LNCaP clone FGC (cell line): ENCODE data around the gene HYCC2.

Experiments used
- DNase-seq: peaks from one replicate; pipeline ENCODE4 v3.0.0-alpha.2; 2011; ENCODE audit warnings: low read depth
- H3K4me3 ChIP-seq: 2 replicates; pipeline ENCODE4 v1.5.1; 2011; ENCODE audit warnings: mild to moderate bottlenecking, low read depth, low read length, control low read depth
- CTCF ChIP-seq: IDR thresholded peaks from 2 replicates; pipeline ENCODE4 v1.5.1; 2012; ENCODE audit warnings: mild to moderate bottlenecking; ENCODE audit not compliant: control insufficient read depth, insufficient read depth; ENCODE audit errors: extremely low read depth

HYCC2 gene

DNA sequence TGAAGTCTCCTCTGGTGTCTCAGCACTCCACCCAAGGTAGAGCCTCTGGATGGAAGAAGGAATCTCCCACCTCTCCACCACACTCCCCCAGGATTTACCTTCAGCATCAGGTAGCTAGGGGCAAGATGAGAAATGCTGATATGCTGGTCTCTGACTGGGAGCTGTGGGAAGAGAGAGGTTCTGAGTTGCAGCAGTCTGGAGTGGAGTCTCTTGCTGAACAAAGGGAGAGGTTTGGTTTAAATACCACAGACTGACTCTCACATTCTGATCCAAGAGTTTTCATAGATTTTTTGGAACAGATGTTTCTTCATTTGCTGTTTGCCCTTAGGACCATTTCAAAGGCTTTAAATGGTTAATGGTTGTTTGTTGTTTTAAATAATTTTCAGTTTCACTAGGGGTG lies 43.4 kb upstream of the HYCC2 start:
- DNase-seq = no peak
- H3K4me3 ChIP-seq = no peak overlapping the region
- TF ChIP-seq CTCF = no peak

DNA sequence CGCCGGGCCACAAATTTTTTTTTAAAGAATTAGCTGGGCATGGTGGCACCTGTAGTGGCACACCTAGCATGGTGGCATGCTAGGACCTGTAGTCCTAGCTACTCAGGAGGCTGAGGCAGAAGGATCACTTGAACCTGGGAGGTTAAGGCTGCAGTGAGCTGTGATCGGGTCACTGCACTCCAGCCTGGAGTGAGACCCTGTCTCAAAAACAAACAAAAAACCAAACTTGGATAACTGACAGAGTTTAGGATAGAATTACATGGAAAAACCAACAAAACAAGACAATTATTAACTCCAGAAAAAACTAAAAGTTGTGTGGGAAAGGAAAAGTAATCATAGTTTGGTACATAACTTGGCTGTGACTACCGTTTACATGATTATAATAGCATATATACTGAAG lies 42.9 kb upstream of the HYCC2 start:
- no peak overlapping the region for H3K4me3 ChIP-seq
- DNase-seq = no peak
- no peak for TF ChIP-seq CTCF

DNA sequence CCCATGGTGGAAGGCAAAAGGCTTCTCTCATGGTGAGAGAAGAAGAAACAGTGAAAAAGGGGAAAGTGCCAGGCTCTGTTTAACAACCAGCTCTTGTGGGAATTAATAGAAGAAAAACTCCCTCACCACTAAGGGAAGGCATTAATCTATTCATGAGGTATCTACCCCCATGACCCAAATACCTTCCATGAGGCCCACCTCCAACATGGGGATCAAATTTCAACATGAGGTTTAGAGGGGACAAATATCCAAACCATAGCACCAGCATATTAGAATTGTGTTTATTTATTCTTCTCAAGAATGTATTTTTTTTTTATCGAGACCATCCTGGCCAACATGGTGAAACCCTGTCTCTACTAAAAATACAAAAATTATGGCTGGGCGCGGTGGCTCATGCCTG lies 39.6 kb upstream of the HYCC2 start:
- no peak for DNase-seq
- TF ChIP-seq CTCF = no peak
- H3K4me3 ChIP-seq = no peak overlapping the region

GRCh38 chr2:201110615-201111014 lies 39.1 kb upstream of the HYCC2 start:
- no peak overlapping the region for H3K4me3 ChIP-seq
- TF ChIP-seq CTCF = no peak
- no peak for DNase-seq

- no peak for DNase-seq
- TF ChIP-seq CTCF = no peak
- no peak overlapping the region for H3K4me3 ChIP-seq
Observed at GRCh38 chr2:201109186-201109585, 37.7 kb upstream of the HYCC2 start.

DNA sequence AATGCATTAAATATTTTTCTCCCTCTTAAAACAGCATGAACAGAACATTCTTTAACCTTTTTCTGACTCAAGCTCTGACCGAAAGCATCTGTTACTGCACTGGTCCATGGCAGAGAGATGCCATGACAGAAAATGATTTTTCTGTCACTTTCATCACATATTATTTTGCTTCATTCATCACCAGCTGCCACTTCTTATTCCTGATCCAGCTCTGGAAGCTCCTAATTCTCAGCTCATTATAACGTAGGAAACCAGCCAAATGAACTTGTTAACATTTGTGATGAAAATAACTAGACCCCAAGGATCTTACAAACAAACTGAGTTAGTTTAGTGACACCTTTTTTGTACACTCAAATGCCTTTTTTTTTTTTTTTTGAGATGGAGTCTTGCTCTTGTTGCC lies 36.9 kb upstream of the HYCC2 start:
- H3K4me3 ChIP-seq = no peak overlapping the region
- TF ChIP-seq CTCF = no peak
- no peak for DNase-seq

GRCh38 chr2:201107624-201108023 lies 36.2 kb upstream of the HYCC2 start:
- no peak overlapping the region for H3K4me3 ChIP-seq
- DNase-seq = no peak
- TF ChIP-seq CTCF = no peak
